Activated T-helper 17 cell treated with anti-CD3 and anti-CD28 coated beads, Interleukin-2, amount 50 U/mL, for 72 hours (primary cell): ENCODE data around the gene SLC16A10. TPM values are rescaled to one million over a fixed set of nuclear protein-coding genes. Genes with fewer than 3 reads are reported as not detected.
"Not testable (repeated sequence)": the region's sequence is repeated elsewhere in the genome, so short reads cannot be mapped to it uniquely, and the experiment has no call there.

ENCODE experiments used
- ATAC-seq: fragments of 150-1000 bp; cut with Tn5 transposase; replicated peaks from 2 replicates; pipeline ENCODE4 v1.10.0; 2021; ENCODE audit warnings: mild to moderate bottlenecking, moderate library complexity
- H3K27ac Mint-ChIP-seq: one replicate; pipeline ENCODE4 v1.8.0; 2022; ENCODE audit warnings: mixed read lengths
- H3K27me3 Mint-ChIP-seq: one replicate; pipeline ENCODE4 v1.8.0; 2022; ENCODE audit warnings: mixed read lengths
- H3K36me3 Mint-ChIP-seq: one replicate; pipeline ENCODE4 v1.8.0; 2022; ENCODE audit warnings: low read depth, mild to moderate bottlenecking, mixed read lengths
- H3K4me1 Mint-ChIP-seq: one replicate; pipeline ENCODE4 v1.8.0; 2022; ENCODE audit warnings: mixed read lengths
- H3K4me3 Mint-ChIP-seq: one replicate; pipeline ENCODE4 v1.8.0; 2022; ENCODE audit warnings: mild to moderate bottlenecking, mixed read lengths
- H3K9me3 Mint-ChIP-seq: one replicate; pipeline ENCODE4 v1.8.0; 2022; ENCODE audit warnings: mixed read lengths
- total RNA-seq, 2 donors: library from RNA; stranded (reverse); gene quantifications; one replicate each; pipeline ENCODE4 v1.2.3, GENCODE V29; 2022

The SLC16A10 gene
- total RNA-seq, 2 donors from 2014 or later, result 2.1 to 3.8 TPM

- no peaks in the 10 kb centered on the region for H3K27me3 Mint-ChIP-seq
- no peak overlapping the region for H3K4me3 Mint-ChIP-seq
- no peaks in the 10 kb centered on the region for H3K4me1 Mint-ChIP-seq
- H3K27ac Mint-ChIP-seq, result no peak overlapping the region
- H3K36me3 Mint-ChIP-seq, result no peaks in the 10 kb centered on the region
- no peak for ATAC-seq
- no peaks in the 10 kb centered on the region for H3K9me3 Mint-ChIP-seq
Observed at GRCh38 chr6:111200350-111201243, 113.3 kb downstream of the SLC16A10 start.

- Mint-ChIP-seq H3K4me1 (no peaks in the 10 kb centered on the region), H3K27ac (no peak overlapping the region), H3K4me3 (no peak overlapping the region)
Observed at GRCh38 chr6:111201244-111201554, 113.9 kb downstream of the SLC16A10 start.

GRCh38 chr6:111201764-111202163, 114.5 kb downstream of the SLC16A10 start:
- ATAC-seq, result no peak
- Mint-ChIP-seq H3K36me3 (no peaks in the 10 kb centered on the region), H3K4me3 (no peak overlapping the region), H3K9me3 (no peaks in the 10 kb centered on the region), H3K27me3 (no peaks in the 10 kb centered on the region), H3K27ac (no peak overlapping the region), H3K4me1 (no peaks in the 10 kb centered on the region)

More at GRCh38 chr6:111201244-111201554, 113.9 kb downstream of the SLC16A10 start:
- Mint-ChIP-seq H3K36me3 (no peaks in the 10 kb centered on the region), H3K9me3 (no peaks in the 10 kb centered on the region), H3K27me3 (no peaks in the 10 kb centered on the region)
- no peak for ATAC-seq

- H3K9me3 Mint-ChIP-seq, H3K4me3 Mint-ChIP-seq, H3K27me3 Mint-ChIP-seq, H3K4me1 Mint-ChIP-seq, H3K27ac Mint-ChIP-seq, ATAC-seq, H3K36me3 Mint-ChIP-seq: not testable (repeated sequence)
Observed at GRCh38 chr6:111203539-111203938, 116.2 kb downstream of the SLC16A10 start.

GRCh38 chr6:111204305-111204704, 117.0 kb downstream of the SLC16A10 start:
- Mint-ChIP-seq H3K9me3 (no peaks in the 10 kb centered on the region), H3K27me3 (no peaks in the 10 kb centered on the region), H3K27ac (no peak overlapping the region), H3K36me3 (no peaks in the 10 kb centered on the region), H3K4me3 (no peak overlapping the region), H3K4me1 (no peaks in the 10 kb centered on the region)
- no peak for ATAC-seq

- H3K36me3 Mint-ChIP-seq, result no peaks in the 10 kb centered on the region
- no peaks in the 10 kb centered on the region for H3K4me1 Mint-ChIP-seq
- H3K27me3 Mint-ChIP-seq, result no peaks in the 10 kb centered on the region
- H3K4me3 Mint-ChIP-seq, result no peak overlapping the region
- no peak overlapping the region for H3K27ac Mint-ChIP-seq
- no peak for ATAC-seq
- H3K9me3 Mint-ChIP-seq, result no peaks in the 10 kb centered on the region
Observed at GRCh38 chr6:111204881-111205280, 117.6 kb downstream of the SLC16A10 start.

- Mint-ChIP-seq H3K4me1 (no peaks in the 10 kb centered on the region), H3K4me3 (no peak overlapping the region), H3K36me3 (no peaks in the 10 kb centered on the region), H3K27me3 (no peaks in the 10 kb centered on the region), H3K9me3 (no peaks in the 10 kb centered on the region), H3K27ac (no peak overlapping the region)
- ATAC-seq, result no peak
Observed at GRCh38 chr6:111205502-111205901, 118.2 kb downstream of the SLC16A10 start.

GRCh38 chr6:111207141-111207858, 120.0 kb downstream of the SLC16A10 start:
- Mint-ChIP-seq H3K27ac (no peak overlapping the region), H3K27me3 (no peaks in the 10 kb centered on the region), H3K4me3 (no peak overlapping the region), H3K9me3 (no peaks in the 10 kb centered on the region), H3K36me3 (no peaks in the 10 kb centered on the region), H3K4me1 (no peaks in the 10 kb centered on the region)
- ATAC-seq, result no peak

GRCh38 chr6:111208933-111209332, 121.6 kb downstream of the SLC16A10 start:
- no peak overlapping the region for H3K4me3 Mint-ChIP-seq
- no peak overlapping the region for H3K27ac Mint-ChIP-seq
- H3K9me3 Mint-ChIP-seq, result no peaks in the 10 kb centered on the region
- no peaks in the 10 kb centered on the region for H3K36me3 Mint-ChIP-seq
- no peaks in the 10 kb centered on the region for H3K27me3 Mint-ChIP-seq
- no peak for ATAC-seq
- no peaks in the 10 kb centered on the region for H3K4me1 Mint-ChIP-seq

- no peak overlapping the region for H3K27ac Mint-ChIP-seq
- peak; percentile 60 for ATAC-seq
- no peaks in the 10 kb centered on the region for H3K9me3 Mint-ChIP-seq
- no peaks in the 10 kb centered on the region for H3K4me1 Mint-ChIP-seq
- H3K4me3 Mint-ChIP-seq, result no peak overlapping the region
- no peaks in the 10 kb centered on the region for H3K27me3 Mint-ChIP-seq
- H3K36me3 Mint-ChIP-seq, result no peaks in the 10 kb centered on the region
Observed at GRCh38 chr6:111210194-111210728, 123.0 kb downstream of the SLC16A10 start.

GRCh38 chr6:111211411-111212030, 124.2 kb downstream of the SLC16A10 start:
- ATAC-seq, result no peak
- no peak overlapping the region for H3K4me3 Mint-ChIP-seq

GRCh38 chr6:111212625-111213024, 125.3 kb downstream of the SLC16A10 start:
- Mint-ChIP-seq H3K36me3 (no peaks in the 10 kb centered on the region), H3K4me1 (no peaks in the 10 kb centered on the region), H3K4me3 (no peak overlapping the region), H3K27ac (no peak overlapping the region), H3K27me3 (no peaks in the 10 kb centered on the region), H3K9me3 (no peaks in the 10 kb centered on the region)
- no peak for ATAC-seq

More at GRCh38 chr6:111211411-111212030, 124.2 kb downstream of the SLC16A10 start:
- Mint-ChIP-seq H3K27ac (no peak overlapping the region), H3K27me3 (no peaks in the 10 kb centered on the region), H3K9me3 (no peaks in the 10 kb centered on the region), H3K4me1 (no peaks in the 10 kb centered on the region), H3K36me3 (no peaks in the 10 kb centered on the region)

GRCh38 chr6:111215131-111215530, 127.8 kb downstream of the SLC16A10 start:
- Mint-ChIP-seq H3K9me3 (no peaks in the 10 kb centered on the region), H3K4me1 (no peaks in the 10 kb centered on the region), H3K36me3 (no peaks in the 10 kb centered on the region), H3K27ac (no peak overlapping the region), H3K4me3 (no peak overlapping the region), H3K27me3 (no peaks in the 10 kb centered on the region)
- ATAC-seq, result no peak

- H3K4me1 Mint-ChIP-seq, result no peaks in the 10 kb centered on the region
- H3K9me3 Mint-ChIP-seq, result no peaks in the 10 kb centered on the region
- H3K36me3 Mint-ChIP-seq, result no peaks in the 10 kb centered on the region
- no peaks in the 10 kb centered on the region for H3K27me3 Mint-ChIP-seq
- no peak for ATAC-seq
- no peak overlapping the region for H3K27ac Mint-ChIP-seq
- H3K4me3 Mint-ChIP-seq, result no peak overlapping the region
Observed at GRCh38 chr6:111219785-111220184, 132.5 kb downstream of the SLC16A10 start.
